WTC11 (cell line): ENCODE results near the gene CPO.

Source experiments
- OVOL2 ChIP-seq: fragments of 250-450 bp; sonication (Bioruptor Pico); IDR thresholded peaks from 2 replicates; pipeline ENCODE4 v1.9.0; 2021; ENCODE audit warnings: mild to moderate bottlenecking, borderline replicate concordance
- TP53 ChIP-seq: sonication (generic); formaldehyde crosslinking; IDR thresholded peaks from 2 replicates; pipeline ENCODE4 v1.8.1; 2023; ENCODE audit warnings: mild to moderate bottlenecking, missing genetic modification reagents
- TF ChIP-seq, protein P1 (sequence below): sonication (generic); formaldehyde crosslinking; IDR thresholded peaks from 2 replicates; pipeline ENCODE4 v1.8.1; 2022; ENCODE audit warnings: mild to moderate bottlenecking, moderate library complexity, missing genetic modification reagents

DNA sequence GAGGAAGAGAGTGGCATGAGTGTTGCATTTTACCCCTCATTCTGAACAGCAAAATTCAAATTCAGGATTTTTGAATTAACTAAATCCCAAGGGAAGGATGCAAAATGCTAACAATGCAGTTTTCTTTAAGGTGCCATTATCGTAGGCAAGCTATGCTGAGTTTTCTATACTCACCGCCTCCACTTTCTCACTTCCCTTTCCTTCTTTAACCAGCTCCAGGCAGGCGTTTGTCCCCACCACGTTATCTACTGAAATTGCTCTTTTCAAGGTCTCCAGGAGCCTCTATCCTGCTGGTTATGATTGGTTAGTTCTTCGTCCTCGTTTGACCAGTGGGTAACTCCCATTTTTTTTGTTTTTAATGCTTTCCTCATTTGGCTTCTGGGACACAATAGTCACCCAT is 1.8 kb upstream of the CPO start:
- TF ChIP-seq TP53 (CRISPR knock-in tag) (no peak), OVOL2 (CRISPR knock-in tag) (no peak)
- TF ChIP-seq, protein P1, sequence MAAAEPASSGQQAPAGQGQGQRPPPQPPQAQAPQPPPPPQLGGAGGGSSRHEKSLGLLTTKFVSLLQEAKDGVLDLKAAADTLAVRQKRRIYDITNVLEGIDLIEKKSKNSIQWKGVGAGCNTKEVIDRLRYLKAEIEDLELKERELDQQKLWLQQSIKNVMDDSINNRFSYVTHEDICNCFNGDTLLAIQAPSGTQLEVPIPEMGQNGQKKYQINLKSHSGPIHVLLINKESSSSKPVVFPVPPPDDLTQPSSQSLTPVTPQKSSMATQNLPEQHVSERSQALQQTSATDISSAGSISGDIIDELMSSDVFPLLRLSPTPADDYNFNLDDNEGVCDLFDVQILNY (CRISPR knock-in tag) = no peak
